Measurements from ENCODE around the gene PRAMEF20. TPM values are rescaled to one million over a fixed set of nuclear protein-coding genes. Genes with fewer than 3 reads are reported as not detected.
"Not testable (repeated sequence)": the region's sequence is repeated elsewhere in the genome, so short reads cannot be mapped to it uniquely, and the experiment has no call there.

The PRAMEF20 gene
- total and polyA plus RNA-seq, 9 donors, result not detected

GRCh38 chr1:13407811-13408210, 2.4 kb upstream of the PRAMEF20 start:
- H3K4me3 ChIP-seq (ENCODE audit: low read length), result no peak overlapping the region
- no peaks in the 10 kb centered on the region for H3K27me3 ChIP-seq (ENCODE audit: control insufficient read depth, insufficient read depth, low read length)
- no peaks in the 10 kb centered on the region for H3K4me1 ChIP-seq (ENCODE audit: control insufficient read depth, insufficient read depth, low read length)
- H3K36me3 ChIP-seq (ENCODE audit: control insufficient read depth, insufficient read depth, low read length), result no peaks in the 10 kb centered on the region
- DNase-seq, result no peak
- no peaks in the 10 kb centered on the region for H3K9me3 ChIP-seq (replicated peaks; ENCODE audit: control insufficient read depth, low read depth, low read length)
- WGBS (ENCODE audit: insufficient coverage), result 83% methylated on average over 3 of the region's 4 CpGs
- H3K27ac ChIP-seq (ENCODE audit: low read length), result no peak overlapping the region

DNA sequence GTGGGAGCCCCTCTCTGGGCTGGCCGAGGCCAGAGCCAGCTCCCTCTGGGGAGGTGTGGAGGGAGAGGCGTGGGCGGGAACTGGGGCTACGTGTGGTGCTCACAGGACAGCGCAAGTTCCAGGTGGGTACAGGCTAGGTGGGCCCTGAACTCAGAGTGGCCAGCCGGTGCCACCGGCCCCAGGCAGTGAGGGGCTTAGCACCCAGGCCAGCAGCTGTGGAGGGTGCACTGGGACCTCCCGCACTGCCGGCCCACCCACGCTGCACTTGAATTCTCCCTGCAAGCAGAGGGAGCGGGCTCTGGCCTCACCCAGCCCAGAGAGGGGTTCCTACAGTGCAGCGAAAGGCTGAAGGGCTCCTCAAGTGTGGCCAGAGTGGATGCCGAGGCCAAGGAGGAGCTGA, 20.2 kb downstream of the PRAMEF20 start:
- DNase-seq, result no peak
- 88% methylated on average over 13 of the region's 13 CpGs for WGBS (ENCODE audit: insufficient coverage)
- H3K9me3 ChIP-seq (replicated peaks; ENCODE audit: control insufficient read depth, low read depth, low read length), result no peaks in the 10 kb centered on the region
- H3K27me3 ChIP-seq (ENCODE audit: control insufficient read depth, insufficient read depth, low read length), result no peaks in the 10 kb centered on the region
- no peak overlapping the region for H3K4me3 ChIP-seq (ENCODE audit: low read length)
- no peak overlapping the region for H3K27ac ChIP-seq (ENCODE audit: low read length)
- H3K36me3 ChIP-seq (ENCODE audit: control insufficient read depth, insufficient read depth, low read length), result no peaks in the 10 kb centered on the region
- no peaks in the 10 kb centered on the region for H3K4me1 ChIP-seq (ENCODE audit: control insufficient read depth, insufficient read depth, low read length)

DNA sequence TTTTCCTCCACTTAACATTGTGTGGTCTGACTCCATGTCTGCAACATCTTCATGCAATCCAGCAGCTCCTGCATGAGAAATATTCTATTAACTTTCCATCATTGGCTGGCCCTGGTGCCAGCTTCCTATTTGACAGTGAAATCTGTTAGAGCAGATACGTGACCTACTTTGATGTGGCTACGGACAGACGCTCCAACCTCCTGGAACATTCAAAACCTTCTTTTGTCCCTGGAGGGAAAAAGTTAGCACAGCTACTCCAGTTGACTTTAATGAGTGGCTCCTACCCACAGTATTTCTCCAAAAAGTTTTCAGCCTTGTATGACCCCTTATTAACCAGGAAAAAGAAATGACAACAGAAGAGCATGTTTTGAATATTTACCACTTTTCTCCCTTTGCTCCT, 22.0 kb downstream of the PRAMEF20 start:
- Histone ChIP-seq H3K4me1 (ENCODE audit: control insufficient read depth, insufficient read depth, low read length) (no peaks in the 10 kb centered on the region), H3K4me3 (ENCODE audit: low read length) (no peak overlapping the region), H3K27ac (ENCODE audit: low read length) (no peak overlapping the region), H3K36me3 (ENCODE audit: control insufficient read depth, insufficient read depth, low read length) (no peaks in the 10 kb centered on the region), H3K9me3 (replicated peaks; ENCODE audit: control insufficient read depth, low read depth, low read length) (no peaks in the 10 kb centered on the region), H3K27me3 (ENCODE audit: control insufficient read depth, insufficient read depth, low read length) (peaks cover 2% of the 10 kb centered on the region)
- DNase-seq, result no peak
- no CpG with 5 or more reads among the region's 3 CpGs for WGBS (ENCODE audit: insufficient coverage)

DNA sequence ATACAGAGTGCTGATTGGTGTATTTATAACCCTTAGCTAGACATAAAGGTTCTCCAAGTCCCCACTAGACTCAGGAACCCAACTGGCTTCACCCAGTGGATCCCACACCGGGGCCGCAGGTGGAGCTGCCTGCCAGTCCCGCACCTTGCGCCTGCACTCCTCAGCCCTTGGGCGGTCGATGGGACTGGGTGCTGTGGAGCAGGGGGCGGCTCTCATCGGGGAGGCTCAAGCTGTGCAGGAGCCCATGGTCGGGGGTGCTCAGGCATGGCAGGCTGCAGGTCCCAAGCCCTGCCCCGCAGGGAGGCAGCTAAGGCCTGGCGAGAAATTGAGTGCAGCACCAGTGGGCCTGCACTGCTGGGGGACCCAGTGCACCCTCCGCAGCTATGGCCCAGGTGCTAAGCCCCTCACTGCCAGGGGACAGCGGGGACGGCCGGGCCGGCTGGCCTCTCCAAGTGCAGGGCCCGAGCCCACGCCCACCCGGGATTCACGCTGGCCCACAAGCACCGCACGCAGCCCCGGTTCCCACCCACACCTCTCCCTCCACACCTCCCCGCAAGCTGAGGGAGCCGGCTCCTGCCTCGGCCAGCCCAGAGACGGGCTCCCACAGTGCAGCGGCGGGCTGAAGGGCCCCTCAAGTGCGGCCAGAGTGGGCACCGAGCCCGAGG, 23.6 kb downstream of the PRAMEF20 start:
- H3K4me3 ChIP-seq (ENCODE audit: low read length); DNase-seq; H3K27ac ChIP-seq (ENCODE audit: low read length); H3K4me1 ChIP-seq (ENCODE audit: control insufficient read depth, insufficient read depth, low read length); H3K27me3 ChIP-seq (ENCODE audit: control insufficient read depth, insufficient read depth, low read length); H3K36me3 ChIP-seq (ENCODE audit: control insufficient read depth, insufficient read depth, low read length); H3K9me3 ChIP-seq (replicated peaks; ENCODE audit: control insufficient read depth, low read depth, low read length): not testable (repeated sequence)
- WGBS (ENCODE audit: insufficient coverage), result 92% methylated on average over 21 of the region's 32 CpGs

DNA sequence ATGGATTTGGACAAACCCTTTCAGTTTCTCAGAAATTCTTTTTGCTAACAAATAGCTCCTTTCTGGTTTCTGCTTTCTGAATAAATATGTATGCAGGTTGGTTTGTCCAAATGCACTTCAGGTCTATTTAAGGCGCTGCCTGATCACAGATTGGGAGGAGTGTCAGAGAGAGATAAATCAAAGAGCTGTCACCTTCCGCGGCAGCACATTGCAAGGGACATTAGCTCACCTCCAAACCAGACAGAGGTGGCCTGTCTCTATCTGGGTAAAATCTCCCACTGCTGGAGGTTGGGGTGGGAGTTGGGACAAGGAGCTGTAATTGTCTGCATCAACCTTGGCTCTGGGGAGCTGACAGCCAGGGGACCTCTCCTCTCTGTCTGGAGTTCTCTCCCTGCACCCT, 25.2 kb downstream of the PRAMEF20 start:
- DNase-seq, result no peak
- no peaks in the 10 kb centered on the region for H3K36me3 ChIP-seq (ENCODE audit: control insufficient read depth, insufficient read depth, low read length)
- H3K9me3 ChIP-seq (replicated peaks; ENCODE audit: control insufficient read depth, low read depth, low read length), result no peaks in the 10 kb centered on the region
- no peaks in the 10 kb centered on the region for H3K4me1 ChIP-seq (ENCODE audit: control insufficient read depth, insufficient read depth, low read length)
- no peak overlapping the region for H3K4me3 ChIP-seq (ENCODE audit: low read length)
- peaks cover 2% of the 10 kb centered on the region for H3K27me3 ChIP-seq (ENCODE audit: control insufficient read depth, insufficient read depth, low read length)
- 100% methylated on average over 1 of the region's 3 CpGs for WGBS (ENCODE audit: insufficient coverage)
- no peak overlapping the region for H3K27ac ChIP-seq (ENCODE audit: low read length)

GRCh38 chr1:13439104-13439783, 29.0 kb downstream of the PRAMEF20 start:
- not testable (repeated sequence) for H3K27me3 ChIP-seq (ENCODE audit: control insufficient read depth, insufficient read depth, low read length); H3K9me3 ChIP-seq (replicated peaks; ENCODE audit: control insufficient read depth, low read depth, low read length); H3K36me3 ChIP-seq (ENCODE audit: control insufficient read depth, insufficient read depth, low read length); H3K4me3 ChIP-seq (ENCODE audit: low read length); DNase-seq; H3K27ac ChIP-seq (ENCODE audit: low read length); H3K4me1 ChIP-seq (ENCODE audit: control insufficient read depth, insufficient read depth, low read length)
- WGBS (ENCODE audit: insufficient coverage), result 93% methylated on average over 37 of the region's 49 CpGs

GRCh38 chr1:13443335-13443979, 33.2 kb downstream of the PRAMEF20 start:
- Histone ChIP-seq H3K4me3 (ENCODE audit: low read length) (no peak overlapping the region), H3K36me3 (ENCODE audit: control insufficient read depth, insufficient read depth, low read length) (no peaks in the 10 kb centered on the region), H3K27me3 (ENCODE audit: control insufficient read depth, insufficient read depth, low read length) (no peaks in the 10 kb centered on the region), H3K4me1 (ENCODE audit: control insufficient read depth, insufficient read depth, low read length) (no peaks in the 10 kb centered on the region), H3K9me3 (replicated peaks; ENCODE audit: control insufficient read depth, low read depth, low read length) (no peaks in the 10 kb centered on the region), H3K27ac (ENCODE audit: low read length) (no peak overlapping the region)
- 34% methylated on average over 3 of the region's 10 CpGs for WGBS (ENCODE audit: insufficient coverage)
- no peak for DNase-seq

GRCh38 chr1:13450204-13450603, 40.0 kb downstream of the PRAMEF20 start:
- H3K9me3 ChIP-seq (replicated peaks; ENCODE audit: control insufficient read depth, low read depth, low read length), result no peaks in the 10 kb centered on the region
- no peak for DNase-seq
- H3K4me1 ChIP-seq (ENCODE audit: control insufficient read depth, insufficient read depth, low read length), result no peaks in the 10 kb centered on the region
- WGBS (ENCODE audit: insufficient coverage), result 83% methylated on average over 5 of the region's 7 CpGs
- H3K36me3 ChIP-seq (ENCODE audit: control insufficient read depth, insufficient read depth, low read length), result no peaks in the 10 kb centered on the region
- no peak overlapping the region for H3K27ac ChIP-seq (ENCODE audit: low read length)
- no peaks in the 10 kb centered on the region for H3K27me3 ChIP-seq (ENCODE audit: control insufficient read depth, insufficient read depth, low read length)
- H3K4me3 ChIP-seq (ENCODE audit: low read length), result no peak overlapping the region

- Histone ChIP-seq H3K4me1 (ENCODE audit: control insufficient read depth, insufficient read depth, low read length) (no peaks in the 10 kb centered on the region), H3K9me3 (replicated peaks; ENCODE audit: control insufficient read depth, low read depth, low read length) (no peaks in the 10 kb centered on the region), H3K4me3 (ENCODE audit: low read length) (no peak overlapping the region), H3K27ac (ENCODE audit: low read length) (no peak overlapping the region), H3K36me3 (ENCODE audit: control insufficient read depth, insufficient read depth, low read length) (no peaks in the 10 kb centered on the region), H3K27me3 (ENCODE audit: control insufficient read depth, insufficient read depth, low read length) (no peaks in the 10 kb centered on the region)
- WGBS (ENCODE audit: insufficient coverage), result 71% methylated on average over 3 of the region's 6 CpGs
- DNase-seq, result peak; percentile 21
Measured at GRCh38 chr1:13451399-13451965, 41.2 kb downstream of the PRAMEF20 start.

GRCh38 chr1:13456904-13457532, 46.8 kb downstream of the PRAMEF20 start:
- Histone ChIP-seq H3K4me3 (ENCODE audit: low read length) (no peak overlapping the region), H3K27me3 (ENCODE audit: control insufficient read depth, insufficient read depth, low read length) (no peaks in the 10 kb centered on the region), H3K36me3 (ENCODE audit: control insufficient read depth, insufficient read depth, low read length) (no peaks in the 10 kb centered on the region), H3K9me3 (replicated peaks; ENCODE audit: control insufficient read depth, low read depth, low read length) (no peaks in the 10 kb centered on the region), H3K4me1 (ENCODE audit: control insufficient read depth, insufficient read depth, low read length) (no peaks in the 10 kb centered on the region), H3K27ac (ENCODE audit: low read length) (no peak overlapping the region)
- DNase-seq, result no peak
- WGBS (ENCODE audit: insufficient coverage), result 47% methylated on average over 11 of the region's 15 CpGs

Measured in muscle of leg (tissue), 11 donors.